MM.1S (cell line): ENCODE results near the gene KRTAP9-8.

Experiments
- EZH2 ChIP-seq: fragments of 300-600 bp; sonication (generic); optimal IDR thresholded peaks from 2 replicates; pipeline ENCODE3; 2017; ENCODE audit warnings: low read depth, mild to moderate bottlenecking, antibody characterized with exemption, low read length, mixed read lengths
- TF ChIP-seq, protein P1 (sequence below): fragments of 300-600 bp; sonication (generic); IDR thresholded peaks from 2 replicates; pipeline ENCODE4 v1.5.1; 2016; ENCODE audit warnings: antibody characterized with exemption, low read length, mixed read lengths

DNA sequence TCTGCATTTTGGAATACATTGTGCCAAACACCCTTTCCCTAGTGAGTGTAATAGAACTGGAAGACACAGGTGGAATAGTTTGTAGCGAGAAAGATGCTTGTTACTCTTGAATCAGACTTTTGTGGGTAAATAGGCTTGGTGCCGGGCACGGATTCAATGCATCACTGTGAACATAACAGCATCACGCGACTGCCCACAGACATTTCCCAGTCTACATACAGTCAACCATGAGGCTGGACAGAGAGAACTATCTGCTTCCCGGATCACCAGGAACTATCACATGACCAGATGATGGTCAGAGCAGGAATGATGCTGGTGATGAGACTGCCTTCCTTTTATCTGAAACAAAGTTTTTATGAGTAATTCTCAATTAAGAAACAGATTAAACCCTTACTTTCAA, 11.7 kb upstream of the KRTAP9-8 start:
- TF ChIP-seq, protein P1, sequence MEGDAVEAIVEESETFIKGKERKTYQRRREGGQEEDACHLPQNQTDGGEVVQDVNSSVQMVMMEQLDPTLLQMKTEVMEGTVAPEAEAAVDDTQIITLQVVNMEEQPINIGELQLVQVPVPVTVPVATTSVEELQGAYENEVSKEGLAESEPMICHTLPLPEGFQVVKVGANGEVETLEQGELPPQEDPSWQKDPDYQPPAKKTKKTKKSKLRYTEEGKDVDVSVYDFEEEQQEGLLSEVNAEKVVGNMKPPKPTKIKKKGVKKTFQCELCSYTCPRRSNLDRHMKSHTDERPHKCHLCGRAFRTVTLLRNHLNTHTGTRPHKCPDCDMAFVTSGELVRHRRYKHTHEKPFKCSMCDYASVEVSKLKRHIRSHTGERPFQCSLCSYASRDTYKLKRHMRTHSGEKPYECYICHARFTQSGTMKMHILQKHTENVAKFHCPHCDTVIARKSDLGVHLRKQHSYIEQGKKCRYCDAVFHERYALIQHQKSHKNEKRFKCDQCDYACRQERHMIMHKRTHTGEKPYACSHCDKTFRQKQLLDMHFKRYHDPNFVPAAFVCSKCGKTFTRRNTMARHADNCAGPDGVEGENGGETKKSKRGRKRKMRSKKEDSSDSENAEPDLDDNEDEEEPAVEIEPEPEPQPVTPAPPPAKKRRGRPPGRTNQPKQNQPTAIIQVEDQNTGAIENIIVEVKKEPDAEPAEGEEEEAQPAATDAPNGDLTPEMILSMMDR = no peak
- TF ChIP-seq EZH2 = no peak
